GM23248 (cell line): ENCODE results near the gene INPP5D.

Experiments used
- EZH2 ChIP-seq: fragments of 200-600 bp; sonication (generic); IDR thresholded peaks from 2 replicates; pipeline ENCODE4 v1.6.1; 2018; ENCODE audit warnings: antibody characterized with exemption, mild to moderate bottlenecking; ENCODE audit not compliant: insufficient read depth, poor library complexity, severe bottlenecking
- EZH2phosphoT487 ChIP-seq: fragments of 200-600 bp; sonication (generic); IDR thresholded peaks from 2 replicates; pipeline ENCODE4 v1.6.1; 2018; ENCODE audit warnings: antibody characterized with exemption, moderate library complexity, mild to moderate bottlenecking, low read depth; ENCODE audit not compliant: insufficient read depth

DNA sequence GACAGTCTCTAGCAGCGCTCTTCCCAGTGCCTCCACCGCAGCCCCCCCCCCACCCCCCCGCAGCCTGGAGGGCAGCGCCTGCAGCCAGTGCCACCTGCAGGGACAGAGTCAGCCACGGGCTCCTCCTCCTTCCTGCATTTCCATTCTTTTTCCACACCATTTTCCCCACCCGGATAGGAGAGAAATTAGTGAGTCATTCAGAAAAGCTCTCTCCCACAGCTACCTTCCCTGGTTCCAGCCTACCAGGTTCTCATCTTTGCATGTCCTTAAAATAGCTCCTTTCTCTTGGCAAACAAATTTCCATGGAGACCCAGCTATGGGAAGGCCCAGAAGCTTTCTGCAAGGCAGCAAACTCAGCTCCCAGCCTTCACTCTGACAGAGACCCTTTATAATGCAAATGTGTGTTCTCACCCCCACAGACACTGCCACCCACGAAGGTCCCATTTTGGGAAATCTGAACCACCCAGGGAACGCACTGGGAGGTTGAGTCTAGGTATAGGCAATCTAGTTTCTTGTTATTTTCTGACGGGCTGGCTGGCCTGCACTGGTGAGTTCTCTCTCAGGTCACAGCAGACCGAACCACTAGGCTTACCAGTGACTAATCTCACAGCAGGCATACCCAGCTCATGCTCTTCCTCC is 149.5 kb downstream of the INPP5D start:
- TF ChIP-seq EZH2 (no peak), EZH2phosphoT487 (no peak)
